Stomach smooth muscle (tissue), 2 donors: ENCODE data around the gene CDKN2D.
"Not testable (repeated sequence)": the region's sequence is repeated elsewhere in the genome, so short reads cannot be mapped to it uniquely, and the experiment has no call there.

Source experiments
- H3K27ac ChIP-seq: one replicate; pipeline ENCODE4 v1.7.0; 2013; ENCODE audit warnings: mild to moderate bottlenecking, low read length, inconsistent platforms
- H3K27me3 ChIP-seq, 2 donors: one replicate each; pipeline ENCODE4 v1.7.0; 2013; ENCODE audit warnings: low read length in 2 of 2; ENCODE audit not compliant: insufficient read depth in 2 of 2, control insufficient read depth in 1 of 2
- H3K36me3 ChIP-seq, 2 donors: one replicate each; pipeline ENCODE4 v1.7.0; 2013; ENCODE audit warnings: low read length in 2 of 2; ENCODE audit not compliant: control insufficient read depth in 2 of 2, insufficient read depth in 2 of 2
- H3K4me1 ChIP-seq: one replicate; pipeline ENCODE4 v1.7.0; 2013; ENCODE audit warnings: low read length; ENCODE audit not compliant: control insufficient read depth, insufficient read depth
- H3K4me3 ChIP-seq, 2 donors: one replicate each; pipeline ENCODE4 v1.7.0; 2013; ENCODE audit warnings: low read length in 2 of 2
- H3K9ac ChIP-seq, 2 donors: one replicate each; pipeline ENCODE4 v1.7.0; 2013; ENCODE audit warnings: low read length in 2 of 2, mild to moderate bottlenecking in 1 of 2
- H3K9me3 ChIP-seq, 2 donors: one replicate each; pipeline ENCODE4 v1.7.0; 2013; ENCODE audit warnings: low read length in 2 of 2; ENCODE audit not compliant: control insufficient read depth in 2 of 2
- donor health status: healthy.
- donor health status: Pancreatic carcinoma.

The CDKN2D gene

GRCh38 chr19:10537668-10538067 lies 31.1 kb downstream of the CDKN2D start:
- H3K36me3 ChIP-seq, result no peaks in the 10 kb centered on the region

GRCh38 chr19:10535613-10536012 lies 33.2 kb downstream of the CDKN2D start:
- no peak overlapping the region for H3K9ac ChIP-seq
- H3K27ac ChIP-seq, result no peak overlapping the region
- H3K27me3 ChIP-seq, result no peaks in the 10 kb centered on the region
- no peaks in the 10 kb centered on the region for H3K4me1 ChIP-seq
- H3K36me3 ChIP-seq, result no peaks in the 10 kb centered on the region
- H3K4me3 ChIP-seq, result no peak overlapping the region
- peaks cover 0 to 4% of the 10 kb centered on the region in 2 donors for H3K9me3 ChIP-seq

More at GRCh38 chr19:10537668-10538067, 31.1 kb downstream of the CDKN2D start:
- Histone ChIP-seq H3K4me1 (no peaks in the 10 kb centered on the region), H3K27ac (no peak overlapping the region), H3K27me3 (no peaks in the 10 kb centered on the region), H3K4me3 (no peak overlapping the region), H3K9me3 (no peaks in the 10 kb centered on the region), H3K9ac (no peak overlapping the region)

GRCh38 chr19:10533646-10534386 lies 35.0 kb downstream of the CDKN2D start:
- no peaks in the 10 kb centered on the region for H3K36me3 ChIP-seq
- no peak overlapping the region for H3K27ac ChIP-seq
- H3K4me1 ChIP-seq, result no peaks in the 10 kb centered on the region
- peaks cover 0 to 4% of the 10 kb centered on the region in 2 donors for H3K9me3 ChIP-seq
- H3K9ac ChIP-seq, result no peak overlapping the region
- H3K27me3 ChIP-seq, result no peaks in the 10 kb centered on the region
- no peak overlapping the region for H3K4me3 ChIP-seq

- no peaks in the 10 kb centered on the region for H3K27me3 ChIP-seq
- H3K4me3 ChIP-seq, result no peak overlapping the region
- peaks cover 0 to 4% of the 10 kb centered on the region in 2 donors for H3K9me3 ChIP-seq
- H3K9ac ChIP-seq, result no peak overlapping the region
- no peaks in the 10 kb centered on the region for H3K36me3 ChIP-seq
- no peak overlapping the region for H3K27ac ChIP-seq
- H3K4me1 ChIP-seq, result no peaks in the 10 kb centered on the region
Measured at GRCh38 chr19:10532457-10532856, 36.3 kb downstream of the CDKN2D start.

- not testable (repeated sequence) for H3K4me3 ChIP-seq, H3K36me3 ChIP-seq, H3K9me3 ChIP-seq, H3K27me3 ChIP-seq, H3K27ac ChIP-seq, H3K4me1 ChIP-seq, H3K9ac ChIP-seq
Measured at GRCh38 chr19:10526887-10527286, 41.9 kb downstream of the CDKN2D start.

- Histone ChIP-seq H3K9me3 (no peaks in the 10 kb centered on the region), H3K36me3 (no peaks in the 10 kb centered on the region), H3K9ac (no peak overlapping the region), H3K4me3 (no peak overlapping the region), H3K27ac (no peak overlapping the region), H3K4me1 (no peaks in the 10 kb centered on the region), H3K27me3 (peaks cover under 1 to 3% of the 10 kb centered on the region in 2 donors)
Measured at GRCh38 chr19:10525636-10526035, 43.1 kb downstream of the CDKN2D start.

- Histone ChIP-seq H3K27ac (no peak overlapping the region), H3K4me3 (no peak overlapping the region), H3K36me3 (no peaks in the 10 kb centered on the region), H3K9ac (no peak overlapping the region), H3K9me3 (no peaks in the 10 kb centered on the region), H3K27me3 (peaks cover 22 to 23% of the 10 kb centered on the region in 2 donors), H3K4me1 (peaks cover 5% of the 10 kb centered on the region)
Measured at GRCh38 chr19:10523135-10523636, 45.6 kb downstream of the CDKN2D start.

- no peak overlapping the region for H3K27ac ChIP-seq
- H3K4me1 ChIP-seq, result peaks cover 19% of the 10 kb centered on the region
- peaks cover 33 to 38% of the 10 kb centered on the region in 2 donors for H3K27me3 ChIP-seq
- H3K9me3 ChIP-seq, result no peaks in the 10 kb centered on the region
- H3K36me3 ChIP-seq, result no peaks in the 10 kb centered on the region
- H3K9ac ChIP-seq, result no peak overlapping the region
- no peak overlapping the region for H3K4me3 ChIP-seq
Measured at GRCh38 chr19:10521461-10522171, 47.2 kb downstream of the CDKN2D start.

- Histone ChIP-seq H3K27ac (no peak overlapping the region), H3K9me3 (no peaks in the 10 kb centered on the region), H3K9ac (no peak overlapping the region), H3K36me3 (no peaks in the 10 kb centered on the region), H3K4me1 (peaks cover 19% of the 10 kb centered on the region), H3K4me3 (no peak overlapping the region), H3K27me3 (peaks cover 37 to 44% of the 10 kb centered on the region in 2 donors)
Measured at GRCh38 chr19:10520652-10521318, 48.0 kb downstream of the CDKN2D start.

GRCh38 chr19:10519421-10519820 lies 49.4 kb downstream of the CDKN2D start:
- no peak overlapping the region for H3K9ac ChIP-seq
- no peak overlapping the region for H3K27ac ChIP-seq
- H3K4me1 ChIP-seq, result peaks cover 19% of the 10 kb centered on the region
- no peaks in the 10 kb centered on the region for H3K36me3 ChIP-seq
- H3K4me3 ChIP-seq, result no peak overlapping the region
- no peaks in the 10 kb centered on the region for H3K9me3 ChIP-seq
- H3K27me3 ChIP-seq, result peaks cover 49 to 58% of the 10 kb centered on the region in 2 donors
